ENCODE results near the gene PRR36. TPM values are rescaled to one million over a fixed set of nuclear protein-coding genes. Genes with fewer than 3 reads are reported as not detected.
"Not testable (repeated sequence)": the region's sequence is repeated elsewhere in the genome, so short reads cannot be mapped to it uniquely, and the experiment has no call there.

Gene PRR36
- total RNA-seq, 1 experiment from 2014 or later = not detected

- DNase-seq (ENCODE audit: low read depth) = no peak
These were observed 25.7 kb upstream of the PRR36 start for GRCh38 chr19:7899751-7900378.

- DNase-seq (ENCODE audit: low read depth) = no peak
These were observed 24.8 kb upstream of the PRR36 start for GRCh38 chr19:7898967-7899366.

DNA sequence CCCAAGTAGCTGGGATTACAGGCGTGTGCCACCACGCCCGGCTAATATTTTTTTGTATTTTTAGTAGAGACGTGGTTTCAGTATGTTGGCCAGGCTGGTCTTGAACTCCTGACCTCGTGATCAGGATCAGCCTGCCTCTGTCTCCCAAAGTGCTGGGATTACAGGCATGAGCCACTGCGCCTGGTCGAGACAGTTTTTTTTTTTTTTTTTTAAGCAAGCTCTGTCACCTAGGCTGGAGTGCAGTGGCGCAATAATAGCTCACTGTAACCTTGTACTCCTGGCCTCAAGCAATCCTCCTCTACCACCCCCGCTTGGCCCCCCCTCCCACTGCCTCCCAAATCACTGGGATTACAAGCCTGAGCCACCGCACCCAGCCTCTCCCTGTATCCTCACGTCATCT is 23.1 kb upstream of the PRR36 start:
- DNase-seq (ENCODE audit: low read depth) = no peak

DNA sequence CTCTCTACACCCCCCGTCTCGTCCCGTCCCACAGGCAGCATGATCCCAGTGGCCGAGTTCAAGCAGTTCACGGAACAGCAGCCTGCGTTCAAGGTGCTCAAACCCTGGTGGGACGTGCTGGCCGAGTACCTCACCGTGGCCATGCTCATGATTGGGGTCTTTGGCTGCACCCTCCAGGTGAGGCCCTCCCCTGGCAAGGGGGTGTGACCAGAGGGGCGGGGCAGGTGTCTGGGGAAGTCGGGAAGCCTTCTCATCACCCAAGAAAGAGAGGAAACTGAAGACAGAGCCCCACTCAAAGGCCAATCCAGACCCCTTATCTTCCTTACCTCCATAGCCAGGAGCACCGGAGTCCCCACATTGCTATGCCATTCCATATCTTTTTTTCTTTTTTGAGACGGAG is 21.4 kb upstream of the PRR36 start:
- no peak for DNase-seq (ENCODE audit: low read depth)

DNA sequence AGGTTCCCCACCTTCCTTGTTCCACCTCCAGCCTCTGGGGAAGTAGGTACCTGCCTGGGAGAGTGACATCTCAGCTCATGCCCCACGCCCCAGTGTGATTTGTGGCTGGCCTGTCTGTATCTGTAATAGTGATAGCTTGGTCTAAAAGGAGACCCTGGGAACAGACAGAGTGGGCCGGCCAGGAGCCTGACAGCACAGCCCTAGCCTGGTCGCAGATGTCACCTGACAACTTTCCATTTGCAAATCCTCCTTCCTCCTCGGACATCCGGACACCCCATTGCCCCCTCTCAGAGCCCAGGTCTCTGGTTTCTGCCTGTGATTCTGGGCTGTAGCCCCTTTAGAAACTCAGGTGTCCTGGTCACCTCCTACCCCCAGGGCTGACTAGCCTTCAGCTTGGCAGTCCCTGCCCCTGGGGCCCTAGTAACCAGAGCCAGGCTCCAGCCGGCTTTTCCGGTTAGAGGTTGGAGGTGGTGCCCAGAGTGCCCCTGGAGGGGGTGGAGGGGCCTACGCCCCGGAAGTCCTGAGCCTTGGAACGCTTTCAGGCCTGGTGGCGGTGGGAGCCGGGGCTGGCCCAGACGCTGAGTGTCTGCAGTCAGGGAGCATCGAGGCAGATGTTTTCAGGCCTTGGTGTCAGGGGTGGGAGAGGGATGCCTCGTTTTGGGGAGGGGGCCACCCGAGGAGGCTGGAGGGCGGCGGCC is 20.6 kb upstream of the PRR36 start:
- no peak for DNase-seq (ENCODE audit: low read depth)

DNA sequence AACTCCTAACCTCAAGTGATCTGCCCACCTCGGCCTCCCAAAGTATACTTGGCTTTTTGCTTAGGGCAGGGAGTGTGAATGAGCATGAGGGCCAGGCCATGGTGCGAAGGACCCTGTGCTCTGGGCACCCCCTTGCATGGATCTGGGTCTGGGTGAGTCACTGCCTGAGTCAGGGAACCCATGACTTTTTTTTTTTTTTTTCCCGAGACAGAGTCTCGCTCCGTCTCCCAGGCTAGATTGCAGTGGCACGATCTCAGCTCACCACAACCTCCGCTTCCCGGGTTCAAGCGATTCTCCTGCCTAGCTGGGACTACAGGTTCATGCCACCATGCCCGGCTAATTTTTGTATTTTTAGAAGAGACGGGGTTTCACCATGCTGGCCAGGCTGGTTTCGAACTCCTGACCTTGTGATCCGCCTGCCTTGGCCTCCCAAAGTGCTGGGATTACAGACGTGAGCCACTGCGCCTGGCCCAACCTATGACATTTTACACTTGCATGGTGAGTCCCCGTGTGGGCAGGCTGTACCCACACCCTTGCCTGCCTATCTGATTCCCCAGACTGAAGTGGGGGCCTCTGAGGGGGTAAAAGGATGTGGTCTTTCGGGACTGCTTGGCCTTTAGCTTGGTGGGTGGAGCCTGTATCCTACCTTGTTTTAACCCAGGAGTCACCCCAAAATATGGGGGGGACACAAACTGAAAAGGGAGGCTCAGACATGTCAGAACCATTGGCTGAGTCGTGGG is 19.3 kb upstream of the PRR36 start:
- DNase-seq (ENCODE audit: low read depth) = not testable (repeated sequence)

DNA sequence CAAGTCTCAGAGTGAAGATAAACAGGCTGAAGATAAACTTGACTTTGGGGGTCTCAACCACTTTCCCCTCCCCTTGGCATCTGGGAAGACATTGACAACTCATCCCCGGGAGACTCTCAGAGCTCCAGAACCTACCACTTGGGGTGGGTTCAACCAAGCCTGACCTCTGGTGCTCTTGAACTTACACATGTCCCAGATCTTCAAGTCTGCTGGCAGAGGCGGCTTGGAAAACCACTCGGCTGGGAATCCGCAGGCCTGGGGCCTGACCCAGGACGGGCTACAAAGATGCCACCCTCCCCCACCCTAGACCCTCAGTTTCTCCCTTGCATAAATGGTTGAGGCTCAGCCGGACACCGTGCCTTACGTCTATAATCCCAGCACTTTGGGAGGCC is 14.6 kb upstream of the PRR36 start:
- DNase-seq (ENCODE audit: low read depth) = no peak

DNA sequence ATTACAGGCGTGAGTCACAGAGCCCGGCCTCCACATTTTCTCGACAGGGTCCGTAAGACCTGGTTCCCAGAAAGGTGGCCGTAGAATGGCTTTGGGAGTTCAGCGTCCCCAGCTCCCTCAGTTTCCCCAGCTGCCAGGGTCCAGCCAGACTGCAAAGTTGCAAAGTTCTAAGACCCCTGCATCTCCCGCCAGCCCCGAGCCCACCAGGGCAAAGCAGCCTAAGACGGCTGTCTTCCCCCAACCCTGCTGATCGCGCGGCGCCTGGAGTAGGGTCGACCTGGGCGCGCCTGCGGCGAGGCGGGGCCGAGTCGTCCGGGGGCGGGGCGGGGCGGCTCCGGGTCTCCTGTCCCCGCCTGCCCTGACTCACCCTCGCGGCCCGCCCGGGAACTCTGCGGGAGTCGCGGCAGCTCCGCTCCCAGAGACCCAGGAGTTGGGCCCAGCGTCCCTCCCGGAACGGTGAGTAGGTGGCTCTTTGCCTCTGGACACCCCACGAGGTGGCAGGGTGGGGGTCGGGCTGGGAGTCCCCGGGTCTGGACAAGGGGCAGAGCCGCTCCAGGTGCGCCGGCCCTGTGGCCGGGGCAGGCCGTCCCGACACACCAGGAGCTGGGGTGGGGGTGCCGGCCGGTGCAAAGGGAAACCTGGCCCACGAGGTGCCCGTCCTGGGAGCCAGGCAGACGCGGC is 14.1 kb upstream of the PRR36 start, which contains the start of gene LRRC8E:
LRRC8E (plus strand) TSS at position 366 of the 681 bp plus-strand sequence. CDS start 7,094 bp downstream, outside the sequence.
- peak; percentile 15 for DNase-seq (ENCODE audit: low read depth)

GRCh38 chr19:7887408-7888144 is 13.4 kb upstream of the PRR36 start:
- no peak for DNase-seq (ENCODE audit: low read depth)

- DNase-seq (ENCODE audit: low read depth) = no peak
These were observed 11.6 kb upstream of the PRR36 start for GRCh38 chr19:7885818-7886217.

- no peak for DNase-seq (ENCODE audit: low read depth)
These were observed 9.8 kb upstream of the PRR36 start for GRCh38 chr19:7883796-7884570.

DNA sequence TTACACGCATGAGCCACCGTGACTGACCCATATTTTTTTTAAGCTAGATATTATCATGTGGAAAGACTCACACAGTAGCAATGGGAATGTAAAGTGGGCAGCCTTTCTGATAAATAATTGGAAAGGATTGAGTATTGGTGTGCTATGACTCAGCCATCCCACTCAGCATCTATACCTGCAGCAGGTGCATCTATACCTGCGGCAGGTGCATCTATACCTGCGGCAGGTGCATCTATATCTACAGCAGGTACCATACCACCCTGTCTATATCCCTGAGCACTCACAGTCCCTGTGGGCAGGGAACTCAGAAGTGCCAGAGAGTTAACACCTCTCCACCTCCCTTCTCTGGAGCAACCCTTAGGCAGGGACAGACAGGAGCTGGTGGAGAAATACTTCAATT is 8.9 kb upstream of the PRR36 start:
- no peak for DNase-seq (ENCODE audit: low read depth)

DNA sequence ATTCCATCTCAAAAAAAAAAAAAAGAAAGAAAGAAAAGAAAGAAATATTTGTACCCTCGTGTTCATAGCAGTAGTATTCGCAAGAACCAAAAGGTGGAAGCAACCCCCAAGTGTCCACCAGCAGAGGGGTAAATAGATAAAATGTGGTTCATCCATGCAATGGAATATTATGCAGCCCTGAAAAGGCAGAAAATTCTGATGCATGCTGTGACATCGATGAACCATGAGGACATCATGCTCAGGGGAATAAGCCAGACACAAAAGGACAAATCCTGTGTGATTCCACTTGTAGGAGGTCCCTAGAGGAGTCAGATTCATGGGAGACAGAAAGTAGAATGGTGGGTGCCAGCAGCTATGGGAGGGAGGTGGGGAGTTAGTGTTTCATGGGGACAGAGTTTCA is 7.7 kb upstream of the PRR36 start:
- DNase-seq (ENCODE audit: low read depth) = no peak

DNA sequence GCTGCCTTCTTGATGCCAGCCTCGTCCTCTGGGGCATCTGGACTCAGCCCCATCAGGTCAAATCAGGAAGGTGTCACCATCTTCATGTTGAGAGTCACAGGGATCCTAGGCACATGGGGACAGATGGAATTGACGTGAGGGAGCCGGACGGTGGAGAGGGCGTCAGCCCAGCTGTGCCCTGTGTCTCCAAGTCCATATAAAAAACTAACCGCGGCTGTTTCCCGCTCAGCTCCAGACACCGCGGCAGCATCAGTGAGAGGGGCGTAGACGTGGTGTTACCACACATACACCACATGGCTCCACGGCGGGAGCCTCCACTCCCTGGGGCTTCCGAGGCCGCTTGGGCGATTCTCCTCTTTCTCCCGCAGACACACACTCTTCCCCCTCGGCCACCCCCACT is 5.6 kb upstream of the PRR36 start:
- DNase-seq (ENCODE audit: low read depth) = no peak

DNA sequence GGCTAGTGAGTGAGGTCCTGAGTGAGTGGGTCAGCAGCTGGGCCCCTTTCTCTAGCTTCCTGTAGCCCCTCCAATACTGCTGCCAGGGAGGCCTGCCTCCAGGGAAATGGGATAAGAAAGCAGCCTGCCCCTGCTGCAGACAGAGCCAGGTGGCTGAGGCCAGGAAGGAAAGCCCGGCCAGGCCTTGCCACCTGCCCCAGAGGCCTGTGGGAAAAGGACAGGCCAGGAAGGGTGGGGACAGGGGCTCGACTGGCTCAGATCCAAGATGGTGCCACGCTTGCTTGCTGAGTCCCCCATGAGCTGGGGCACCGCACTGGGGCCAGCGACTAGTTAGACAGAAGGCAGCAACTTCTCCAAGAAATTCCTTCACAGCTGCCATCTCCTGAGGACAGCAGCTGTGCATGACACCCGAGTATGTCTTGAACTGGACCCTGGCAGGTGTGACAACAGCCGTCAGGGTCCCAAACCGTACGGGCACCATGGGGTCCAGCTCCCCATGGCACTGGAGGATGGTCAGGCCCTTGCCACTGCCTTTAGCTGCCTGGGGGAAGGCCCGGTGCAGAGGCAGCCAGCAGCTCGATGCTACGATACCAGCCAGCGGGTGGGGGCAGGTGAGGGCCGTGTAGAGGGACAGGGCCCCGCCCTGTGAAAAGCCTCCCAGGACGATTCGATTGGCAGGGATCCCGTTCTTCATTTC is 5.1 kb upstream of the PRR36 start:
- no peak for DNase-seq (ENCODE audit: low read depth)

DNA sequence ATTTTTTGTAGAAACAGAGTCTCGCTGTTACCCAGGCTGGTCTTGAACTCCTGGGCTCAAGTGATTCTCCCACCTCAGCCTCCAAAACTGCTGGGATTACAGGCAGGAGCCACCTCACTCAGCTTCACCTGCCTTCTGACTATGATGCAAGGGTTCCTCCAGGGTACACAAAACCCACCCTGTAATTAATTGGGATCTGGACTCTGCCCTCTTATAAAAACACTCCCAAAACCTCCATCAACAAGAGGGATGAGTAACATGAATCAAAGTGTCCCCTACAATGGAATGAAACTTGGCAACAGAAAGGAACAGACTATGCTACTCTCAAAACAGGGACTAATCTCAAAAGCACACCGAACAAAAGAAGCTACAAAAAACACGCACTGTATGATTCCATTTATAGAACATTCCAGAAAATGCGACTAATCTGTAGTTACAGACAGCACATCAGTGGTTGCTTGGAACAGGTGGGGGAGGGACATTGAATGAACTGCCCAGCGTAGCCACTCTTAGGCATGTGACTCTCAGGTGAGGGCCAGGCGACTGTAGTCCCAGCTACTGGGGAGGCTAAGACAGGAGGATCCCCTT is 3.2 kb upstream of the PRR36 start:
- DNase-seq (ENCODE audit: low read depth) = no peak

DNA sequence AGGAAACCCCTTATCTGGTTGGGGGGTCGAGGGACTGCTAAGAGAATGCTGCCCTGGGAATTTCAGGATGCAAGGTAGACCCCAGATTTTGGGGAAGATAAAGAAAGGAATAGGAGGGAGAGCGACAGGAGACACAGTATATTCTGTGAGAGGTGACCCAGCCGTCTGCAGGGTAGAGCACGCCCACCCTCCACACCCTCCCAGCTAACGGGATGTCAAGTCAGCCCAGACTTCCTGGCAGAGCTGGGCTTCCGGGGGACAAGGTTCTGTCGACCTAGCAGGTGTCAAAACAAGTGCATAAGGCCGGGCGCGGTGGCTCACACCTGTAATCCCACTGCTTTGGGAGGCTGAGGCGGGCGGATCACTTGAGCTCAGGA is 695 bp upstream of the PRR36 start:
- DNase-seq (ENCODE audit: low read depth) = no peak

DNA sequence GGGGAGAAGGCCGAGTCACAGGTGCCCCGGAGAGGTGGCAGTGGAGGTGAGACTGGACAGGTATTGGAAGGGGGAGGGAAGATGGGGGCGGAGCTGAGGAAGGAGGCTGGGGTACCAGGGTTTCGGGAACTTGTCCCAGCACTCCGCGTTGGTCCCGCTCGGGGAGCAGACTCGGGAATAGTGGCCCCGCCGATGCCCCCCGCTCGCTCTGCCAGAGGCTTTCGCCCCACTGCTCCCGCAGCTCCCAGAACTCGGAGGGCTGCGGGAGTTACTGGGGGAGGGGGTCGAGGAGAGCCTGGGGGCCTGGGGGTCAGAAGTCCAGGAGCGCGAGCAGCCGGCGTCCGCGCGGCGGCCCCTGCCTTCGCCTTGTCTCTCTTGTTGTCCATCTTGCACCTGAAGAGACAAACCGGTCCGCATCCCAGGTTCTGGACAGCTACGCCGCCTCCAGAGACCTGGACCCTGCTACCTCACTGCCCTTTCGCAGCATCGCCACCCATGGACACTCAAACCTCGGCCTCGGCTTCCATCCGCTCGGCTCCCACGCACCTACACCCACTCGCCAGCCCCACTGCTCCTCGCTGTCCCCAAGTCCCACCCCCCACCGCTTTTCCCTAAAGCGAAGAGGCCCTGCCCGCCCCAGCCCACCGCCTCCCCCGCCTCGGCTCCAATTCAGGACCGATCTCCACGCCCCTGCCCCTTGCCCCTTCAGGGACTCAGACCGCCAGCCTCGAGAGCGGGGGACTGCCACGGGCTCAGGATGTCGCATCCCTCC is 700 bp downstream of the PRR36 start:
- DNase-seq (ENCODE audit: low read depth) = no peak

Data from LHCN-M2 (cell line).